Suprapubic skin (tissue), 4 donors: ENCODE measurements around the gene GSTM1. TPM values are rescaled to one million over a fixed set of nuclear protein-coding genes. Genes with fewer than 3 reads are reported as not detected.
"Not testable (repeated sequence)": the region's sequence is repeated elsewhere in the genome, so short reads cannot be mapped to it uniquely, and the experiment has no call there.

Source experiments
- DNase-seq, 2 donors: peaks; one replicate each; pipeline ENCODE4 v3.0.0-alpha.2; 2019; ENCODE audit warnings: low spot score in 2 of 2
- H3K27ac ChIP-seq: fragments of 200-600 bp; sonication (generic); one replicate; pipeline ENCODE4 v1.5.1; 2019
- H3K27me3 ChIP-seq: fragments of 200-600 bp; sonication (generic); one replicate; pipeline ENCODE4 v1.5.1; 2019
- H3K36me3 ChIP-seq: fragments of 200-600 bp; sonication (generic); one replicate; pipeline ENCODE4 v1.5.1; 2019
- H3K4me1 ChIP-seq: fragments of 200-600 bp; sonication (generic); one replicate; pipeline ENCODE4 v1.5.1; 2019
- H3K4me3 ChIP-seq: fragments of 200-600 bp; sonication (generic); one replicate; pipeline ENCODE4 v1.5.1; 2019; ENCODE audit warnings: mild to moderate bottlenecking
- H3K9me3 ChIP-seq: fragments of 200-600 bp; sonication (generic); one replicate; pipeline ENCODE4 v1.5.1; 2019
- EP300 ChIP-seq: sonication (generic); formaldehyde crosslinking; IDR thresholded peaks from one replicate; pipeline ENCODE4 v1.6.1; 2017; ENCODE audit warnings: antibody characterized with exemption
- POLR2A ChIP-seq, 2 donors: fragments of 450-650 bp; IDR thresholded peaks; one replicate each; pipeline ENCODE4 v1.6.1; 2017; ENCODE audit warnings: antibody characterized with exemption in 2 of 2, mild to moderate bottlenecking in 2 of 2, moderate library complexity in 2 of 2
- POLR2AphosphoS5 ChIP-seq, 3 donors: sonication (generic); formaldehyde crosslinking; IDR thresholded peaks; one replicate each; pipeline ENCODE4 v1.6.1; 2017; ENCODE audit warnings: antibody characterized with exemption in 3 of 3
- WGBS: methylation state at CpG from one replicate; pipeline ENCODE4 v1.1.5; 2018; 5-methylcytosine and 5-hydroxymethylcytosine counted together
- total RNA-seq, 4 donors: library from RNA; depleted of rRNA; stranded (reverse); fragments of >200 nt; gene quantifications; one replicate each; pipeline ENCODE4 v1.1.0, GENCODE V29; 2016
- TF ChIP-seq, protein P1 (sequence below), 2 donors: fragments of 200-600 bp in 1 of 2; fragments of 450-650 bp in 1 of 2; sonication (generic) in 1 of 2; IDR thresholded peaks; one replicate each; pipeline ENCODE4 v1.5.1; 2016 to 2019; ENCODE audit warnings: antibody characterized with exemption in 2 of 2, mild to moderate bottlenecking in 1 of 2, moderate library complexity in 1 of 2

Gene GSTM1
- total RNA-seq, 4 donors from 2014 or later = 48.2 TPM; not detected in 3

DNA sequence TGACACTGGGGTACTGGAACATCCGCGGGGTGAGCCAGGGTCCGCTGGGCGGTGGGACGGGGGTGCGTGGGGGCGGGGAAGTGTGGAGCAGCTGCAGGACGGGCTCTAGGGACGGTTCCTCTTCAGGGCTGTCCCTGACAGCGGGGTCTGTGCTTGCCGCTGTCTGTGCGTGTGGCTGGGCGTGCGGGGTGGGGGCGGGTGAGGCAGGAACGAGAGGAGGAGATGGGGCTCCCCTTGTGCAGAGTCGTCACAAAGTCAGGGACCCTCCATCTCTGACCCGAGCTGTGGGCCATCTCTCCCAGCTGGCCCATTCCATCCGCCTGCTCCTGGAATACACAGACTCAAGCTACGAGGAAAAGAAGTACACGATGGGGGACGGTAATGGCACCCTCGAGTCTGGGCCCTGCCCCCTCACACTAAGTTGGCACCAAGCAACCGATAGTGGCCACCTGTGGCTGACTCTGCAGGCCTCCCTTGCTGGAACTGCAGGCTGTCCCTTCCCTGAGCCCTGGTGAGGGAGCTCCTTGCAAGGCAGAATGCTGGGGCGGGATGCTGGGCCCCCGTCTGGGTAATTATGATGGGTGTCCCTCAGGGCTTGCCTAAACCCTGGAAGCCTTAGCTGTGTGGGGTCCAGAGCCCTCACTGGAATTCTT, 19.4 kb upstream of the GSTM1 start:
- Histone ChIP-seq H3K27me3 (no peaks in the 10 kb centered on the region), H3K4me1 (peaks cover 20% of the 10 kb centered on the region), H3K36me3 (peaks cover 9% of the 10 kb centered on the region), H3K9me3 (no peaks in the 10 kb centered on the region), H3K27ac (no peak overlapping the region), H3K4me3 (peak overlapping the region; percentile 60)
- no peak for DNase-seq
- TF ChIP-seq POLR2AphosphoS5 (IDR thresholded peaks at IDR 0.05) (no peak), EP300 (no peak), POLR2A (IDR thresholded peaks at IDR 0.05) (no peak)
- TF ChIP-seq, protein P1, sequence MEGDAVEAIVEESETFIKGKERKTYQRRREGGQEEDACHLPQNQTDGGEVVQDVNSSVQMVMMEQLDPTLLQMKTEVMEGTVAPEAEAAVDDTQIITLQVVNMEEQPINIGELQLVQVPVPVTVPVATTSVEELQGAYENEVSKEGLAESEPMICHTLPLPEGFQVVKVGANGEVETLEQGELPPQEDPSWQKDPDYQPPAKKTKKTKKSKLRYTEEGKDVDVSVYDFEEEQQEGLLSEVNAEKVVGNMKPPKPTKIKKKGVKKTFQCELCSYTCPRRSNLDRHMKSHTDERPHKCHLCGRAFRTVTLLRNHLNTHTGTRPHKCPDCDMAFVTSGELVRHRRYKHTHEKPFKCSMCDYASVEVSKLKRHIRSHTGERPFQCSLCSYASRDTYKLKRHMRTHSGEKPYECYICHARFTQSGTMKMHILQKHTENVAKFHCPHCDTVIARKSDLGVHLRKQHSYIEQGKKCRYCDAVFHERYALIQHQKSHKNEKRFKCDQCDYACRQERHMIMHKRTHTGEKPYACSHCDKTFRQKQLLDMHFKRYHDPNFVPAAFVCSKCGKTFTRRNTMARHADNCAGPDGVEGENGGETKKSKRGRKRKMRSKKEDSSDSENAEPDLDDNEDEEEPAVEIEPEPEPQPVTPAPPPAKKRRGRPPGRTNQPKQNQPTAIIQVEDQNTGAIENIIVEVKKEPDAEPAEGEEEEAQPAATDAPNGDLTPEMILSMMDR (IDR thresholded peaks at IDR 0.05) = no peak
- 4% methylated on average over 8 of the region's 26 CpGs for WGBS

GRCh38 chr1:109669246-109669948, 18.2 kb upstream of the GSTM1 start:
- Histone ChIP-seq H3K27ac (no peak overlapping the region), H3K9me3 (no peaks in the 10 kb centered on the region), H3K4me3 (no peak overlapping the region), H3K36me3 (peaks cover 9% of the 10 kb centered on the region), H3K4me1 (peaks cover 20% of the 10 kb centered on the region), H3K27me3 (no peaks in the 10 kb centered on the region)
- TF ChIP-seq POLR2AphosphoS5 (IDR thresholded peaks at IDR 0.05) (no peak), EP300 (no peak), POLR2A (IDR thresholded peaks at IDR 0.05) (no peak)
- TF ChIP-seq, protein P1 (IDR thresholded peaks at IDR 0.05) = no peak
- DNase-seq = no peak
- 91% methylated on average over 22 of the region's 22 CpGs for WGBS

GRCh38 chr1:109669949-109670302, 17.7 kb upstream of the GSTM1 start:
- DNase-seq, H3K9me3 ChIP-seq, H3K36me3 ChIP-seq, H3K4me3 ChIP-seq, H3K27me3 ChIP-seq, H3K27ac ChIP-seq: not testable (repeated sequence)
- H3K4me1 ChIP-seq = peaks cover 20% of the 10 kb centered on the region
- WGBS = 92% methylated on average over 5 of the region's 5 CpGs

DNA sequence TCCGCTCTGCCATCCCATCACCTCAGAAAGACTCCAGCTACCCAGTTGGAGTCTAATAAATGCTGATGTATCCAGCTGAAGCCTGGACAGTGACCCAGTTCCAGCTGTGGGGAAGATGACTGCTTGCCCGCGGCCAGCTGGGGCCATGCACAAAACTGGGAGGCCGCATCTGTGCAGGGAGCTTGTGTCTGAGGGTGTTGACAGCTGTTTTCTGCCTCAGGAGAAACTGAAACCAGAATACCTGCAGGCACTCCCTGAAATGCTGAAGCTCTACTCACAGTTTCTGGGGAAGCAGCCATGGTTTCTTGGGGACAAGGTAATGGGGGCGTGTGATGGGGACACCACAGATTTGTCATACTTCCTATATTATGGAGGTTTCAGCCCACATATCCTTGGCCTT, 16.6 kb upstream of the GSTM1 start:
- H3K9me3 ChIP-seq = no peaks in the 10 kb centered on the region

DNA sequence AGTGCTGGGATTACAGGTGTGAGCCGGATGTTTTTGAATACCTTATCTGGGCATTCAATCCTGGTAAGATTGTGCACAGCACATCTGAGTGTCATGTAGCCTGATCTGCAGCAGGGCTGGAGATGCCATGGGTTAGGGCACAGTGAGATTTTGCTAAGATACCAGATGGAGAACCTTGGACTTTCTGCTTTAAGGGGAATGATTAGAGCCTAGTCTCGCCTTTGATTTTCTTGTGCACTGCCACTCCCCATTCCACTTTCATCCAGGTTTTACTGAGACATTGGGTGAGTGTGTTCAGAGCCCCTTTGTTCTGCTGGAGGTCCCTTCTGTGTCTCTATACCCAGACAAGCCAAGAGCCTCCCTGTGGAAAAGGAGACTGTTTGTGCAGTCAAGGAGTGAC, 13.8 kb upstream of the GSTM1 start:
- H3K9me3 ChIP-seq, DNase-seq, H3K36me3 ChIP-seq, H3K27ac ChIP-seq, H3K4me3 ChIP-seq, H3K27me3 ChIP-seq, H3K4me1 ChIP-seq: not testable (repeated sequence)
- WGBS = 100% methylated on average over 2 of the region's 2 CpGs

More for the DNA sequence above, 16.6 kb upstream of the GSTM1 start:
- TF ChIP-seq POLR2A (IDR thresholded peaks at IDR 0.05) (no peak), EP300 (no peak), POLR2AphosphoS5 (IDR thresholded peaks at IDR 0.05) (no peak)
- TF ChIP-seq, protein P1 (IDR thresholded peaks at IDR 0.05) = no peak
- Histone ChIP-seq H3K4me1 (peaks cover 20% of the 10 kb centered on the region), H3K4me3 (no peak overlapping the region), H3K27me3 (no peaks in the 10 kb centered on the region), H3K36me3 (peaks cover 9% of the 10 kb centered on the region), H3K27ac (no peak overlapping the region)
- WGBS = 97% methylated on average over 5 of the region's 5 CpGs
- no peak for DNase-seq

DNA sequence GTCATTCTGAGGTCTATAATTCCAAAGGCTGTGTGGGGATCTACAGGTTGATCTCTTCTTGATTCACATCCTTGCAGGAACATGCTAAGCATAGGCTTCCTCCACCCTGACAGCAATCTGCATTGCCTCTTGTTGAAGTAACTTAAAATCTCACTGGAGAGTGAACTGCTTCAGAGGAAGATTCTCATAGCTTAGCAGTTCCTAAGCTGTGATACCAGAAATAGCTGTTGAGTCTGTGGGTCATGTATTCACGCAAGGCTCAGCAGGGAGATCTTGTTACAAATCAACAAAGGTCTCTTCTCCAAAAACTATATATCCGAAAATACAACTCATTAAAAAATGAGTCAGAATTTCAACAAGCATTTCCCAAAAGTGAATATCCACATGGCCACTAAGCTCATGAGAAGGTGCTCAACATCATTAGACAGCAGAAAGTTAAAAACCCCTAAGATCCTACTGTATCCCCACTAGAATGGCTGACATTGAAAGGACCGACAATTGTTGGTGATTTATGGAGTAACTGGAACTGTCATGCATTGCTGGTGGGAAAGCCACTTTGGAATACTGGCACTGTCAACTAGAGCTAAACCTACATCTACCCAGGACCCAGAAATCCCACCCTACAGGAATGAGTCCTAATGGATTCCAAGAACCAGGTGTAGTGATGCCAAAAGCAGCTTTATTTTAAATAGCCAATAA, 10.8 kb upstream of the GSTM1 start:
- WGBS = 84% methylated on average over 3 of the region's 3 CpGs
- H3K9me3 ChIP-seq, H3K27ac ChIP-seq, H3K4me3 ChIP-seq, H3K4me1 ChIP-seq, DNase-seq, H3K27me3 ChIP-seq, H3K36me3 ChIP-seq: not testable (repeated sequence)
